Stimulated activated naive CD4-positive, alpha-beta T cell treated with Interleukin-2 at 50 U/mL for 16 hours (primary cell): ENCODE measurements around the gene FAM174C.

ENCODE experiments used
- DNase-seq: peaks from one replicate; lab custom pipeline; 2025; lab: John Stamatoyannopoulos, UW

FAM174C gene

GRCh38 chr19:1286487-1287353 is 11.4 kb downstream of the FAM174C start:
- DNase-seq: no peak

- DNase-seq: no peak
Observed at GRCh38 chr19:1287354-1288225, 12.3 kb downstream of the FAM174C start.

- no peak for DNase-seq
Observed at GRCh38 chr19:1288226-1288612, 12.9 kb downstream of the FAM174C start.

- no peak for DNase-seq
Observed at GRCh38 chr19:1288833-1289685, 13.7 kb downstream of the FAM174C start.

GRCh38 chr19:1289686-1290025 is 14.3 kb downstream of the FAM174C start:
- no peak for DNase-seq

GRCh38 chr19:1290196-1290702 is 14.9 kb downstream of the FAM174C start:
- no peak for DNase-seq

GRCh38 chr19:1290703-1291651 is 15.6 kb downstream of the FAM174C start:
- no peak for DNase-seq

GRCh38 chr19:1291761-1292418 is 16.6 kb downstream of the FAM174C start:
- DNase-seq: no peak

GRCh38 chr19:1292419-1293151 is 17.3 kb downstream of the FAM174C start:
- no peak for DNase-seq

- DNase-seq: no peak
Observed at GRCh38 chr19:1293782-1294604, 18.7 kb downstream of the FAM174C start.

GRCh38 chr19:1294688-1295087 is 19.4 kb downstream of the FAM174C start:
- no peak for DNase-seq

- peak; percentile 18 for DNase-seq
Observed at GRCh38 chr19:1295169-1296012, 20.1 kb downstream of the FAM174C start.

GRCh38 chr19:1296078-1296477 is 20.7 kb downstream of the FAM174C start:
- no peak for DNase-seq

GRCh38 chr19:1296575-1297271 is 21.4 kb downstream of the FAM174C start:
- no peak for DNase-seq

- no peak for DNase-seq
Observed at GRCh38 chr19:1298235-1298634, 22.9 kb downstream of the FAM174C start.

- no peak for DNase-seq
Observed at GRCh38 chr19:1299801-1300200, 24.5 kb downstream of the FAM174C start.
